GM18909 (cell line): ENCODE results near the gene OLR1.
A peak's percentile ranks its signal among the peaks of the same experiment; 100 is the strongest.

Experiments used
- ATAC-seq: cut with Tn5 transposase; IDR thresholded peaks from one replicate; pipeline ENCODE4 v1.9.1; 2021; ENCODE audit warnings: mild to moderate bottlenecking; ENCODE audit not compliant: unreplicated experiment, poor library complexity

OLR1 gene

DNA sequence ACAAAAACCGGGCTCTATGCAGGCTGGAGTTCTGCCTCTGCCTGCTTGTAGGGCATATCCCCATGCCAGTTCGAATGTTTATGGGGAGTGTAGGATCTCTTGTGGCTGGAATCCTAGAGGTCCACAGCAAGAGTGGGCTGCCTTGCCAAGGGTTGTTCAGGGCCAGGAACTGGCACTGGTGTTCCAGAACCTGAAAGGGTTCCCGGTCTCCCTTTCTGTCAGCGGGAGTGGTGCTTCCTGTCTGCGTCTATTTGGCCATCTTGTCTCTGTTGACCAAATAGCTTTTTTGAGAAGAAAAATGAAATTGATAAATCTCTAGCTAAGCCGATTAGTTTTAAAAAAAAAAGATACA is 17.8 kb downstream of the OLR1 start:
- no peak for ATAC-seq

DNA sequence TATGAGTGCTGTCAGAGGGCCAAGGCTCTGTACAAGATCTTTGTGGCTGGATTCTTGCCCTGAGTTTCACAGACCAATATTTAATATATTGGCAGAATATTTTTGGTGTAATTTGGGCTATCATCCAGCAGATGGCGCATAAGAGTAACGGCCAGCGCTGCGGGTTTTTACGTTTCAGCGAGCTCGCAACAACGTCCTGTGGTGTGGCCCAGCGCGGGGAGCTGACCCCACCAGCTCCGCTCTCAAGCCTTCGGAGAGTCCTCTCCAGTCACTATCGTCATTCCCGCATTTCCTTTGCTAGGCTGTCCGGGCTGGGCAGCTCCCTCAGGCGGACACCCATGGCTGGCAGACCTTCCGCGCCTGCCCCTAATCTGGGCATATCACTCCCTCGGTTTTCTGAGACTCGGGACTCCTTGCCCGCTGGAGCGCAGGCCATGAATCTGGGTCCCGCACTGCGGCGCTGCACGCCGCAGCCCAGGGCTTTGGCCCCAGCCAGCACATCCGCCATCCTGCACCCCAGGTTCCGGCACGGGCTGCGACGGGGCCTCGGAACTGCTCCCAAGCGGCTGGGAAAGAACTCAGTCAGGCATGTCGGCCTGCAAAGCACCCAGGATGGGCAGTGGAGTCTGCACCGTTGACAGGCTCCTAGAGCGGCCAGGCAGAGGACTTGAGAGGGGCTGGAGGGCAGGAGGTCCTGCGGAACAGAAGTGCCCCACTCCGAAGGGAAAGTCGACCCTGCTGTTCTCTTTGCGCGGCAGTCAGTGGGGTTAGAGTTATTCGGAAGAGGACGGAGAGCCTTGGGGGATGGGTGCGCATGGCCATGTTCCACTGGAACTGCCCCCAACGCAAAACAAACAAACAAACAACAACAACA is 18.4 kb downstream of the OLR1 start:
- ATAC-seq = peak; percentile 57

DNA sequence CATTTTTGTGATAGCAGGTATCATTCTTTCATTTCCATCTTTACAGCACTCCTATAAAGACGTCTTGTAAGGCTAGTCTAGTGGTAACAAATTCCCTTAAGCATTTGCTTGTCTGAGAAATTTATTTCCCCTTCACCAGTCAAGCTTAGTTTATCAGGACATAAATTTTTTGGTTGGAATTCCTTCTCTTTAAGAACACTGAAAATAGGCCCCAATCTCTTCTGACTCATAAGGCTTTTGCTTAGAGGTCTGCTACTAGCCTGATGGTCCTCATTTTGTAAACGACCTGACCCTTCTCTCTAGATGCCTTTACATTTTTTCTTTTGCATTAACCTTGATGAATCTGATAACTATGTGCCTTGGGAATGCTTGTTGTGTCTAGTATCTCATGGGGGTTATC is 20.3 kb downstream of the OLR1 start:
- no peak for ATAC-seq

DNA sequence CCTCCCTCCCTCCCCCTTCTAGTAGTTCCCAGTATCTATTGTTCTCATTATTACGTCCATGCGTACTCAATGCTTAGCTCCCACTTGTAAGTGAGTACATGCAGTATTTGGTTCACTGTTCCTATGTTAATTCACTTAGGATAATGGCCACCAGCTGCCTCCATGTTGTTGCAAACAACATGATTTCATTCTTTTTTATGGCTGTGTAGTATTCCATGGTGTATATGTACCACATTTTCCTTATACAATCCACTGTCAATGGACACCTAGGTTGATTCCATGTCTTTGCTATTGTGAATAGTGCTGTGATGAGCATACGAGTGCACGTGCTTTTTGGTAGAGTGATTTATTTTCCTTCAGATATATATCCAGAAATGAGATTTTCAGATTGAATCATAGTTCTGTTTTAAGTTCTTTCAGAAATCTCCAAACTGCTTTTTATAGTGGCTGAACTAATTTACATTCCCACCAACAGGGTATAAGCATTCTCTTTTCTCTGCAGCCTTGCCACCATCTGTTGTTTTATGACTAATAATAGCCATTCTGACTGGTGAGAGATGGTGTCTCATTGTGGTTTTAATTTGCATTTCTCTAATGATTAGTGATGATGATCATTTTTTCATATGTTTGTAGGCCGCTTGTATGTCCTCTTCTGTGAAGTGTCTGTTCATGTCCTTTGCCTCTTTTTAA is 24.1 kb downstream of the OLR1 start:
- peak; percentile 75 for ATAC-seq

DNA sequence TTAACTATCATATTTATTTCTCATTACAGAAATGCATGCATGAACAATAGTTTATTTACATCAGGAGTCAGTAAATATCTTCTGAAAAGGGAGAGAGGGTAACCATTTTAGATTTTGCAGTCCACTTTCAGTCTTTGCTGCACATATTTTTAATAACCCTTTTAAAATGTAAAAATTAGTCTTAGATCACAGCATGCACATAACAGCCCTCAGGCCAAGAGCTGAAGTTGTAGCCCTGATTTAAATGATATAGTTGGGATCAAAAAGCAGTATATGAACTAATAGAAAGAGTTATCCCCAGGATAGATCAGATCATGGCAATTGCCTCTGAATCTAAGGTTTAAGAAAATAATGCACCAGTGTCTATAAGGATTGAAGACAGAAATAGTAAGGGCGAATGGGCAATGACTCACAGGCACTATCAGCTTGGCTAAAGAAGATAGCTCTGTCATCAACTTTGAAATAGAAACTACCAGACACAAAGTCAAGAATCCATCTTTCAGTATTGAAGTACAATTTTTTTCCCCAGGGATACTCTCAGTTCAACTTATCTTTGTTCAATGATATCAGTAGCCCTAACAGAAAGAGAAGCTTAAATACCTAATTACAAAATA is 28.8 kb downstream of the OLR1 start:
- ATAC-seq = no peak

DNA sequence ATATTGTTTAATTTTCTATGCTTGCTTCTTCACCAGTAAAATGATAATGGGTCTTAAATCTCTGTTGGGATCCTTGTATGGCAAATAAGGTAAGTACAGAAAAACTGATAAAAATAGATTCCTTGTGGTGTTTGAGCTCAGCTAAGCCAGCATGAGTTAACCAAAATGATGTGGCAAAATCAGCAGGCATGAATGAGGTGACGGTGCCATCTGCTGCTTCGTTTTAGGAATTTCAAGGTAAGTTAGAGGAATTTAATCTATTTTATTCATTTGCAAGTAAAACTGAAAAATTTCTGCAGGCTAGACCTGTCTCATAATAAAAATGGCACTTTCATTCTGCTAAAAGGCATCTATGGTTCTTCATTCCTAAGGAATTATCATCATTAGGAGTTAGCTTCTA is 31.9 kb downstream of the OLR1 start:
- ATAC-seq = no peak

DNA sequence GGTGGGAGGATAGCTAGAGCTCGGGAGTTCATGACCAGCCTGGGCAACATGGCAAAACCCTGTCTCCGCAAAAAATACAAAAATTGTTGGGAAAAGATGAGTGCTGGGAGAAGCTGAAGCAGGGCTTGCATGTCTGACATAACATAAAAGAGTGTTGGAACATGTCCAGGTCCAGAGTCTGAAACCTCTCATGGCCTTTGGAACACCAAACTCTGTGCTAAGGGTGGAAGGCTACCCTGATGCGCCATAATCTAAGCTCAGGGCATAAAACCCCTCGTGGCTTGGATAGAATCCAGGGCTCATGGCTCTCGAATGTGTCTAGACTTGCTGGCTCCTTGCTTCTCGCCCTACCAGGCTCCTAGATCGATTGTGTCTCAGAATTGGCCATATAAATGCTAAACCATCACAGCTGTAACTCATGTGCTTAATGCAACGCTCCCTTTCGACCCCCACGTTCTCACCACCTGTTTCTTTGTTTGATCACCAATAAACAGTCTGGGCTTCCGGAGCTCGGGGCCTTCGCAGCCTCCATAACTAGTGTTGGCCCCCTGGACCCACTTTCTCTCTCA is 35.2 kb downstream of the OLR1 start:
- ATAC-seq = no peak

DNA sequence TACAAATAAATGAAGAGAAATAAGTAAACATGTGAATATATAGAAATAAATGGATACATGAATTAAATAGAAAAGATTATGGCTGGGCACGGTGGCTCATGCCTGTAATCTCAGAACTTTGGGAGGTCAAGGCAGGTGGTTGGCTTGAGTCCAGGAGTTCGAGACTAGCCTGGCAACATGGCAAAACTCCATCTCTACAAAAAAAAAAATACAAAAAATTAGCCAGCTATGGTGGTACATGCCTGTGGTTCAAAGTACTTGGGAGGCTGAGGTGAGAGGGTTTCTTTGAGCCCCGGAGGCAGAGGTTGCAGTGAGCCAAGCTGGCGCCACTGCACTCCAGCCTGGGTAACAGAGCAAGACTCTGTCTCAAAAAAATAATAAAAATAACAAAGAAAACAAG is 36.8 kb downstream of the OLR1 start:
- no peak for ATAC-seq

DNA sequence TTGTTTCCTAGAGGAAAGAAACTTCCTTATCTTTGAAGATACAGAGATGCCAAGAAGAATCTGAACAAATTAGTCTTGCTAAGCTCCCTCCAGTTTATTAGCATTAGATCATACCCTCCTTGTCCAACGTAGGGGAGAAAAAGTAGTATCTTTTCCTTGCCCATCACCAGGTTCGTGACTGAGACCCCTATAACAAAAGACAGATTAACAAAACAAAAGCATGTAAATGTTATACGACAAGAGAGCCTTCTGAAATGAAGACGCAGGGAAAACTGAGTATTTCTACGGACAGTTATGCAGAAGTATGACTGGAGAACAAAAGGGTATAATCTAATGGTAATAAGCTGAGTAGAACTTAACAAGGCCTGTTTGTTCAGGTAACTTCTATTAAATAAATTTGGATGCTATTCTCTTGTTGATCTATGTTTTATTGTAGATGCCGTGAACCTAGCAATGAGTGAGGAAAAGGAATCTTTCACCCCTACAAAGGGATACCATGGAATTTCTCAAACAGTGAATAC is 39.0 kb downstream of the OLR1 start:
- ATAC-seq = no peak

DNA sequence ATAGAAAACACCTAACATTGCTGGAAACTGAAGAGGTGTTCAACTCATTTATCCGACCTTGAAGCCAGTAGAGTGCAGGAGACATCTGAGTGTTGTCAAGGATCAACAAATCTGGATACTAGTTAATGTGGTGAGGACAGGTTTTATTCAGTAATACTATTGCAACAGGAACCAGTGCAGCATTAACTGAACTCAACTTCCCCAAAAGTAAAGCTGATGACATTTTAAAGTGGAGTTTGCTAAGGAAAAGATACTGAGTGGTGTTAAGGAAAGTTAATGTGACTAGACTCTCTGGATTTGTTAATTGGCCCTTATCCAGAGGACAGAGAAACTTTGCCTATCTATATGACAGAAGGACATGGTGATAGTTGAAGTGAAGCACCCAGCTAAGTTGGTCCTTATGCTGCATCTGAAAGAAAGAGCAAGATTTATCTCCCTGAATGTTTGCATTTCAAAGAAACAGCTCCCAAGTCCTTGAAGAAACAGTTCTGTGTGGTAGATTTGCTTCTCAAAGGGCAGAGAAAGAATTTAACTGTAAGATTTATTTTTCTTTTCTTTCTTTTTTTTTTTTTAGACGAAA is 40.7 kb downstream of the OLR1 start:
- no peak for ATAC-seq

DNA sequence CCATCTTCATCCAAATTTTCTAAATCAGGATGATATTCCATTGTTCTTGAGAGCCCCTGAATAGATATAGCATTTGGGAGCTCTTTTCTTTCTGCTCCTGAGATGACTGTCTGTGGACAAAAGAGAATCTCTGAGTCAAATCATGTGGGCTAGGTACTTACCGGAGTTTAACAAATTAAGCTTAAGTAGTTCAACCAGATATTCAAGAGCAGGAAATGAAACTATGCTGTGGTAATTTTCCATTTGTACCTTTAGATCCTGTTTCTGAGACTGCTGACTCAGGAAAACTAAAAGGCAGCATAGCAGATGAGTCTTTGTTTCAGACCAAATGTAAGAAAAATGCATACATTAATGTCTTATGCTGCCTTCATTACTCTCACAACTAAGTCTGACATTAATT is 41.9 kb downstream of the OLR1 start, which contains the start of gene CLEC7A:
Gene CLEC7A, minus strand, starts transcription at position 158 of the 400 bp plus-strand sequence. Its CDS starts 117 bp downstream, at position 41.
- peak; percentile 86 for ATAC-seq

DNA sequence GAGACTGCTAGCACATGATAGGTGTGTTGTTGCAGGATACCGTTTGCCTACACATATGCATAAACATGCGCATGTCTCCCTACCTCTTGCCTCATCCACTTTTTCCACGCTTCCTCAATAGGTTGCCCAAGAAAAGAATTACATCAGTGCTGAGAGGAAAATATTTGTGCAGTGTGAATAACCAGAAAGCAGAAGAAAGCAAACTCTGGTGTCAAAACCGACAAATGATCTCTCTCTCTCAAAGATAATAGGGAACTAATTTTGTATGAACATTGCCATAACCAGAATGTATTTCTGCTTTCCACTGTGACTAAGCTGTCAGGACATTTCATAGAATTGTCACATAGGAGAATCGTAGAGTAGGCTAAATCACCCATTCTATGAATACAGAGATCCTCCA is 43.2 kb downstream of the OLR1 start:
- no peak for ATAC-seq

DNA sequence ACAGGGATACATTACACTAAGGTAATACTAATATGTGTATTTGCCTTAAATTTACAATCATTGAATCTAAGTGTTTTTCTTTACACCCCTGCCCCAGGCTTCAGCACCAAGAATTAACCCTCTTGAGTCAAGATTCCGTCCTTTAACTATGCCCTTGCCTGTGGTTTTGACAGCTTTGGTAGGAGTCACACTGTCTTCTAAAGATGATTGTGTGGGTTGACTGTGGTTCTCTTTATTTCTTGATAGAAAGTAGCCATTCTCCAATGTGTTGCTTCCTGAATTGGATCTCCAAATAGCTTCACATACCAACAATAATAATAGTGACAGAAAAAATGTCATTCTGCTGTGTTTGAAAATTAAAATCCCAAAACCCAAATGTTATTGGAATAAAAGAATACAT is 45.5 kb downstream of the OLR1 start:
- ATAC-seq = no peak

DNA sequence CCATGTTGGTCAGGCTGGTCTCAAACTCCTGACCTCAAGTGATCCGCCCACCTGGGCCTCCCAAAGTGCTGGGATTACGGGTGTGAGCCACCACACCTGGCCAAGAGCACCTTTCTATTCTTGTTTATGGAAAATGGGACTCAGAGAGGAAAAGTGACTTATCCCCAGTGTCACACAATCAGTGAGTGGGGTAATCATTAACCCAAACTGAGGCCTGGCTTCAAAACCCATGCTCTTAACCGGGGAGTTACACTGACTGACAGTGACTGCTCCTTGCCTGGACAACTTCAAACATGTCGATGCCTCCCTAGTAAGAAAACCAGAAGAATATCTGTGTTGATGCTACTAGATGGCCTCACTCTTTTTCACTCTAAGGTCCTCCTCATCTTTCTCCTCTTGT is 49.2 kb downstream of the OLR1 start:
- no peak for ATAC-seq

DNA sequence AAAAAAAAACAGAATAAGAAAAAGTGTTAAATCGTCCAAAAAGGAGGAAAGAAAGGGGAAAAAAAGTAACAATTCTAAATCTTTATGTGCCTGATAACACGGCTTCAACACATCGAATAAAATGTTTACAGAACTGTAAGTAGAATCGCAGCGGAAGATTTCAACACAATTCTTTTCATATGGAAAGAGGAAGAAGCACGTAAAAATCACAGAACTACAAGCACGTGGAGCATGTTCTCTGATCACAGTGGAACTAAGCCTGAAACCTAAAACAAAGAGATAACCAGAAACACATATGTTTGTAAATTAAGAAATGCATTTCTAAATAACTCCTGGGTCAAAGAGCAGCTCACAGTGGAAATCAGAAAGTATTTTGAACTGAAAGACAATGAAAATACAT is 50.7 kb downstream of the OLR1 start:
- no peak for ATAC-seq

DNA sequence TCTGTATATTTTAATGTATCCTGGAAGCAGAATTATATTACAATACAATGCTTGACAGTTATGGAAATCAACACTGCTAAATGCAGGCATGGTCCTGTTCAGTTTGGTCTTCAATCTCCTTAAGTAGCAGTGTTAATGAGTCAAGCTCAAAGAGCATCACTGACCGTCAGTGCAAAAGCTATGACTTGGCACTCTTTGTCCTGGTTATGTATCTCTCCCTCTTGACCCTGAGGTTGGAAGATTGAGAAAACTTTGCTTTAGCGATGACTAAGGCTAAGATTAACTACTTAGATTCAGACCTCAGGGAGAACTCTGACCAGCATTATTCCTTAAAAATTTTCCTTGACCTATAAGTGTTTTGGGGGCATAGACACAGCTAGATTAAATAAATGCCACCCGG is 52.9 kb downstream of the OLR1 start:
- ATAC-seq = no peak

DNA sequence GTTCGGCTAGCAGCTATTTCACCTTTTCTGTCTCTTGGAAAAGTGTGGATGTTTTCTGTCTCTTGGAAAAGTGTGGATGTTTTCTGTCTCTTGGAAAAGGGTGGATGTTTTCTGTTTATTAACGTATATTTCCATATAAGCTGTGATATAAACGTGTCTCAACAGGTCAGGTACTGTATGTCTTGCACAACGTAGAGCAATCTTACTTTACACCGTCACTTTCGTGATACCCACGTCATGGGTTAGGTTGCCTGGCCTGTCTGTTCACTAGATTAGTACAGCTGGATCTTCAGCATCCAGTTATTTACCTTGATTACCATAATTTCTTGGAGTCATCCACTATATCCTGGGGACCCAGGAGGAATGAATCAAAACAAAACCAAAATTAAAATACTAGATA is 56.0 kb downstream of the OLR1 start:
- ATAC-seq = no peak

DNA sequence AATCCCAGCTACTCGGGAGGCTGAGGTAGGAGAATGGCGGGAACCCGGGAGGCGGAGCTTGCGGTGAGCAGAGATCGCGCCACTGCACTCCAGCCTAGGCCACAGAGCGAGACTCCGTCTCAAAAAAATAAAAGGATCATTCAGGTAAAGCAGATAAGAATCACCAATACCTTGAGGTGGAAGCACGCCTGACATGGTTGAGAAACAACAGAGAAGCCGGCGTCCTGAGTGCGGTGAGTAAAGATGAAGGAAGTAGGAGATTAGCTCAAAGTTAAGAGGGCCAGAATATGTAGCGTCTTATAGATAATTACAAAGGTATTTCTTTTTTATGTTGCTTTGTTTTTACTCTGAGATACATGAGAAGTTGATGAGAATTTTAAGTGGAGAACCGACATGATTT is 56.6 kb downstream of the OLR1 start:
- no peak for ATAC-seq

DNA sequence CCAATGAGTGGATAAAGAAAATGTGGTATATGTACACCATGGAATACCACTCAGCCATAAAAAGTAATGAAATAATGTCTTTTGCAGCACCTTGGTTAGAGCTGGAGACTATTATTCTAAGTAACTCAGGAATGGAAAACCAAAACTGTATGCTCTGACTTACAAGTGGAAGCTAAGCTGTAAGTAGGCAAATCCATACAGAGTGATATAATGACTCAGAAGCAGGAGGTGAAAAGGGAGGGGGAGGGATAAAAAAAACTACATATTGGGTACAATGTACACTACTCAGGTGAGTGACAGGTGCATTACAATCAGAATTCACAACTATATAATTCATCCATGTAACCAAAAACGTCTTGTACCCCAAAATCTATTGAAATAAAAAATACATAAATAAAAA is 58.0 kb downstream of the OLR1 start:
- ATAC-seq = no peak

DNA sequence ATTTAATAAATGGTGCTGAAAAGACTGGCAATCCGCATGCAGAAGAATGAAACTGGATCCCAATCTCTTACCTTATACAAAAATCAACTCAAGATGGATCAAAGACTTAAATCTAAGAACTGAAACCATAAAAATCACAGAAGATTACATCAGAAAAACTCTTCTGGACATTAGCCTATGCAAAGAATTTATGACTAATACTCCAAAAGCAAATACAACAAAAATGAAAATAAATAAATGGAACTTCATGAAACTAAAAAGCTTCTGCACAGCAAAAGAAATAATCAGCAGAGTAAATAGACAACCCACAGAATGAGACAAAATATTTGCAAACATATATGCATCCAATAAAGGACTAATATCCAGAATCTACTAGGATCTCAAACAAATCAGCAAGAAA is 58.9 kb downstream of the OLR1 start:
- no peak for ATAC-seq

DNA sequence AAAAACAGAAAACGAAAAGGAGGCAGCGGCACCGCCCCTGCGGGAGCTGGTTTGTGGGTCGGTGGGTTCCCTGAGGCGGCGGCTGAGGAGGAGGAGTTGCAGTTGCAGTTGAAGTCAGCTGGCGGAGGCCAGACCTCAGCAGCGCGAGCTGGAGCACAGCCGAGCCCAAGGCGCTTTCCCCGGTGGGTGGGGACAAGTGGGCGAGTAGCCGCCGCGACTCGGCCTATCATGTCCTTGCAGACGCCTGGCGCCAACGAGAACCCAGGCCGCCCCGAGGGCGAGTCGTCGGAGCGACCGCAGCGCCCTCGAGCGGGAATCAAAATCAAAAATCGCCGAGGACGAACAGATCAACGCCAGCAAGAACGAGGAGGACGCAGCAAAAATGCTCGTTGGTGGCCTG is 60.5 kb downstream of the OLR1 start:
- no peak for ATAC-seq
